ENCODE measurements around the gene DROSHA. TPM values are rescaled to one million over a fixed set of nuclear protein-coding genes. Genes with fewer than 3 reads are reported as not detected.
"Not testable (repeated sequence)": the region's sequence is repeated elsewhere in the genome, so short reads cannot be mapped to it uniquely, and the experiment has no call there.

The DROSHA gene
- total RNA-seq, 3 donors from 2014 or later (not counting 1 experiment from before 2014, with no cell fraction given), result 44.9 to 55.9 (median 50.5) TPM

DNA sequence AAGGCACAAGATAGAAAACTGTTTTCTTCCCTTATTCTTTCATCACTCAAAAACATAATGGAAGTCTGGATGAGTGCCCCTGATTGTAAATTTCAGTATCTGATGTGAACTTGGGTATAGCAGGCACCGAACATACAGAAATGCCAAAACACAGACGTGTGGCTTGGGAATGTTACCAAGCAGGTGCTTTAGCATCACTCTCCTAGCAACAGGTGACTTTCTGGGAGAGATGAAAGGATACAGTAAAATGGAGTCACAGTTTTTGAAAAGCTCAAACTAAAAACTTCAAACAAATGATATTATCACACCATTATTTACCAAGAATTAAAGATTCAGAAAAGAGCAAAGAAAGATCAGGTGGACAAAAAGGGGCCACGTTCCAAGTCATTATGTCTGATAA, 130.2 kb downstream of the DROSHA start:
- Histone ChIP-seq H3K4me3 (ENCODE audit: low read length) (no peak overlapping the region), H3K27ac (ENCODE audit: low read length) (no peak overlapping the region), H3K4me1 (ENCODE audit: control insufficient read depth, insufficient read depth, low read length) (no peaks in the 10 kb centered on the region), H3K36me3 (ENCODE audit: control insufficient read depth, insufficient read depth, low read length) (peaks cover 32% of the 10 kb centered on the region), H3K9me3 (ENCODE audit: control insufficient read depth, insufficient read depth, low read length) (no peaks in the 10 kb centered on the region), H3K27me3 (ENCODE audit: control insufficient read depth, insufficient read depth, low read length) (no peaks in the 10 kb centered on the region)
- no peaks in the 10 kb centered on the region for H3K4me1 Mint-ChIP-seq
- H3K27ac Mint-ChIP-seq, result no peak overlapping the region
- H3K27me3 Mint-ChIP-seq (ENCODE audit: low read depth in 2 of 2), result no peaks in the 10 kb centered on the region
- intact Hi-C loops (cut with micrococcal nuclease), result no loop called here
- no peak for DNase-seq
- peaks cover 18% of the 10 kb centered on the region for H3K36me3 Mint-ChIP-seq
- ATAC-seq, result no peak
- TF ChIP-seq CTCF (IDR thresholded peaks at IDR 0.05), result no peak
- WGBS (ENCODE audit: insufficient coverage), result 80% methylated on average over 3 of the region's 3 CpGs
- H3K9me3 Mint-ChIP-seq, result no peaks in the 10 kb centered on the region
- H3K4me3 Mint-ChIP-seq, result no peak overlapping the region

GRCh38 chr5:31397926-31398557, 133.9 kb downstream of the DROSHA start:
- Histone ChIP-seq H3K36me3 (ENCODE audit: control insufficient read depth, insufficient read depth, low read length) (peaks cover 10% of the 10 kb centered on the region), H3K4me1 (ENCODE audit: control insufficient read depth, insufficient read depth, low read length) (no peaks in the 10 kb centered on the region), H3K27ac (ENCODE audit: low read length) (no peak overlapping the region), H3K4me3 (ENCODE audit: low read length) (no peak overlapping the region), H3K9me3 (ENCODE audit: control insufficient read depth, insufficient read depth, low read length) (no peaks in the 10 kb centered on the region), H3K27me3 (ENCODE audit: control insufficient read depth, insufficient read depth, low read length) (no peaks in the 10 kb centered on the region)
- H3K27ac Mint-ChIP-seq, result no peak overlapping the region
- peaks cover 0 to under 1% of the 10 kb centered on the region in 2 donors for H3K27me3 Mint-ChIP-seq (ENCODE audit: low read depth in 2 of 2)
- H3K36me3 Mint-ChIP-seq, result peaks cover 8% of the 10 kb centered on the region
- DNase-seq (no peak), ATAC-seq (no peak)
- peaks cover 0 to 2% of the 10 kb centered on the region in 2 donors for H3K4me1 Mint-ChIP-seq
- H3K9me3 Mint-ChIP-seq, result no peaks in the 10 kb centered on the region
- intact Hi-C loops (cut with micrococcal nuclease), result no loop called here
- H3K4me3 Mint-ChIP-seq, result no peak overlapping the region
- no peak for TF ChIP-seq CTCF (IDR thresholded peaks at IDR 0.05)
- WGBS (ENCODE audit: insufficient coverage), result 85% methylated on average over 9 of the region's 11 CpGs

- no peak overlapping the region for H3K27ac Mint-ChIP-seq
- Histone ChIP-seq H3K27ac (ENCODE audit: low read length) (no peak overlapping the region), H3K4me1 (ENCODE audit: control insufficient read depth, insufficient read depth, low read length) (no peaks in the 10 kb centered on the region), H3K4me3 (ENCODE audit: low read length) (no peak overlapping the region), H3K36me3 (ENCODE audit: control insufficient read depth, insufficient read depth, low read length) (peaks cover 8% of the 10 kb centered on the region), H3K27me3 (ENCODE audit: control insufficient read depth, insufficient read depth, low read length) (no peaks in the 10 kb centered on the region), H3K9me3 (ENCODE audit: control insufficient read depth, insufficient read depth, low read length) (no peaks in the 10 kb centered on the region)
- peaks cover 0 to 3% of the 10 kb centered on the region in 2 donors for H3K27me3 Mint-ChIP-seq (ENCODE audit: low read depth in 2 of 2)
- intact Hi-C loops (cut with micrococcal nuclease), result no loop called here
- H3K4me3 Mint-ChIP-seq, result no peak overlapping the region
- WGBS (ENCODE audit: insufficient coverage), result 95% methylated on average over 9 of the region's 12 CpGs
- H3K4me1 Mint-ChIP-seq, result peaks cover 0 to 3% of the 10 kb centered on the region in 2 donors
- H3K36me3 Mint-ChIP-seq, result peaks cover 8% of the 10 kb centered on the region
- DNase-seq, result no peak
- no peak for ATAC-seq
- no peak for TF ChIP-seq CTCF (IDR thresholded peaks at IDR 0.05)
- H3K9me3 Mint-ChIP-seq, result no peaks in the 10 kb centered on the region
Measured at GRCh38 chr5:31396611-31397295, 135.1 kb downstream of the DROSHA start.

- H3K27me3 Mint-ChIP-seq (ENCODE audit: low read depth in 2 of 2); H3K4me3 Mint-ChIP-seq; H3K36me3 ChIP-seq (ENCODE audit: control insufficient read depth, insufficient read depth, low read length); DNase-seq; H3K4me3 ChIP-seq (ENCODE audit: low read length); intact Hi-C loops (cut with micrococcal nuclease); H3K27ac Mint-ChIP-seq; H3K9me3 ChIP-seq (ENCODE audit: control insufficient read depth, insufficient read depth, low read length); H3K27ac ChIP-seq (ENCODE audit: low read length); H3K4me1 Mint-ChIP-seq; H3K9me3 Mint-ChIP-seq; H3K4me1 ChIP-seq (ENCODE audit: control insufficient read depth, insufficient read depth, low read length); H3K27me3 ChIP-seq (ENCODE audit: control insufficient read depth, insufficient read depth, low read length); H3K36me3 Mint-ChIP-seq; ATAC-seq: not testable (repeated sequence)
- 96% methylated on average over 12 of the region's 14 CpGs for WGBS (ENCODE audit: insufficient coverage)
Measured at GRCh38 chr5:31395450-31396045, 136.3 kb downstream of the DROSHA start.
